Adrenal gland (tissue), 5 donors: ENCODE data around the gene HDAC4.

Experiments used
- CTCF ChIP-seq, 6 experiments: fragments of 450-650 bp in 4 of 6; fragments of 200-600 bp in 2 of 6; sonication (generic) in 1 of 6; IDR thresholded peaks; 1 replicate in 5 of 6; 2 replicates in 1 of 6; pipeline versions ENCODE4 v1.5.1 to v1.8.0; 2016 to 2021; ENCODE audit warnings: antibody characterized with exemption in 6 of 6, mild to moderate bottlenecking in 2 of 6, moderate library complexity in 1 of 6
- POLR2A ChIP-seq, 2 donors: fragments of 450-650 bp; IDR thresholded peaks; one replicate each; pipeline ENCODE4 v1.6.1; 2017; ENCODE audit warnings: antibody characterized with exemption in 2 of 2, mild to moderate bottlenecking in 2 of 2, moderate library complexity in 1 of 2
- donor health status: DM: no; HTN: no; CAD: no.

- TF ChIP-seq CTCF (IDR thresholded peaks at IDR 0.05), result no peak
- peak in 1 of 2 donors; percentile 43 for TF ChIP-seq POLR2A (IDR thresholded peaks at IDR 0.05)
Measured at GRCh38 chr2:239326831-239327535, 73.8 kb downstream of the HDAC4 start.
